Measurements from ENCODE around the gene RBM10.

GRCh38 chrX:47098338-47099094 lies 46.5 kb upstream of the RBM10 start:
- TF ChIP-seq CTCF (IDR thresholded peaks at IDR 0.05), result no peak
- no peak for TF ChIP-seq POLR2A (IDR thresholded peaks at IDR 0.05)
- TF ChIP-seq POLR2AphosphoS5 (IDR thresholded peaks at IDR 0.05), result no peak
